Activated naive CD4-positive, alpha-beta T cell treated with anti-CD3 and anti-CD28 coated beads for 36 hours (primary cell): ENCODE results near the gene KCNG2. TPM values are rescaled to one million over a fixed set of nuclear protein-coding genes. Genes with fewer than 3 reads are reported as not detected.
A peak's percentile ranks its signal among the peaks of the same experiment; 100 is the strongest.
"Not testable (repeated sequence)": the region's sequence is repeated elsewhere in the genome, so short reads cannot be mapped to it uniquely, and the experiment has no call there.

ENCODE experiments used
- CTCF ChIA-PET: fragments of 350-600 bp; sonication (Branson Sonifier 250); formaldehyde crosslinking; loops from one replicate; lab custom pipeline; 2021; ENCODE audit warnings: antibody characterized with exemption; lab: Charles Lee
- DNase-seq: peaks from one replicate; pipeline ENCODE4 v3.0.0-alpha.2; 2020
- H3K27ac Mint-ChIP-seq: one replicate; pipeline ENCODE4 v1.8.0; 2021; ENCODE audit warnings: mild to moderate bottlenecking, mixed read lengths
- H3K27me3 Mint-ChIP-seq: one replicate; pipeline ENCODE4 v1.8.0; 2021; ENCODE audit warnings: low read depth, mixed read lengths
- H3K36me3 Mint-ChIP-seq: one replicate; pipeline ENCODE4 v1.8.0; 2021; ENCODE audit warnings: low read depth, mixed read lengths
- H3K4me1 Mint-ChIP-seq: one replicate; pipeline ENCODE4 v1.8.0; 2021; ENCODE audit warnings: low read depth, mixed read lengths
- H3K4me3 Mint-ChIP-seq: one replicate; pipeline ENCODE4 v1.8.0; 2021; ENCODE audit warnings: mild to moderate bottlenecking, moderate library complexity, mixed read lengths
- H3K9me3 Mint-ChIP-seq: one replicate; pipeline ENCODE4 v1.8.0; 2021; ENCODE audit warnings: mixed read lengths
- intact Hi-C: fragments of 100-400 bp; cut with micrococcal nuclease; formaldehyde crosslinking; loops from one replicate; pipeline ENCODE4 v1.15.1; 2023
- total RNA-seq, 2 experiments: library from RNA; stranded (reverse); gene quantifications; one replicate each; pipeline ENCODE4 v1.2.3, GENCODE V29; 2021

Gene KCNG2
- total RNA-seq, 2 experiments from 2014 or later: not detected

DNA sequence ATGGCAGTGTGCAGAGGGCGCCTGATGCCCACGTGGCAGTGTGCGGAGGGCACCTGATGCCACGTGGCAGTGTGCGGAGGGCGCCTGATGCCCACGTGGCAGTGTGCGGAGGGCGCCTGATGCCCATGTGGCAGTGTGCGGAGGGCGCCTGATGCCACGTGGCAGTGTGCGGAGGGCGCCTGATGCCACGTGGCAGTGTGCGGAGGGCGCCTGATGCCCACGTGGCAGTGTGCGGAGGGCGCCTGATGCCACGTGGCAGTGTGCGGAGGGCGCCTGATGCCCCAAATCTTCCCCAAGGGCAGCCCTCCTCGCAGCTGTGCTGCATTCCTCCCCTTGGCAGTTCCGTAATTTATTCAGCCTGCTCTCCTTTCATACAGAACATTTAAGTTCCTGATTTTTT lies 80.5 kb downstream of the KCNG2 start:
- DNase-seq, H3K36me3 Mint-ChIP-seq, intact Hi-C loops, H3K4me3 Mint-ChIP-seq, CTCF ChIA-PET, H3K4me1 Mint-ChIP-seq, H3K9me3 Mint-ChIP-seq, H3K27ac Mint-ChIP-seq, H3K27me3 Mint-ChIP-seq: not testable (repeated sequence)

GRCh38 chr18:79878741-79879378 lies 81.1 kb downstream of the KCNG2 start:
- no peak for DNase-seq
- no peaks in the 10 kb centered on the region for H3K27me3 Mint-ChIP-seq
- no peak overlapping the region for H3K27ac Mint-ChIP-seq
- H3K9me3 Mint-ChIP-seq: no peaks in the 10 kb centered on the region
- intact Hi-C loops: no loop called here
- CTCF ChIA-PET: no interaction called here
- H3K4me1 Mint-ChIP-seq: no peaks in the 10 kb centered on the region
- H3K36me3 Mint-ChIP-seq: no peaks in the 10 kb centered on the region
- no peak overlapping the region for H3K4me3 Mint-ChIP-seq

- no peak for DNase-seq
- no peaks in the 10 kb centered on the region for H3K4me1 Mint-ChIP-seq
- H3K27me3 Mint-ChIP-seq: no peaks in the 10 kb centered on the region
- no peak overlapping the region for H3K27ac Mint-ChIP-seq
- H3K4me3 Mint-ChIP-seq: no peak overlapping the region
- no peaks in the 10 kb centered on the region for H3K9me3 Mint-ChIP-seq
- CTCF ChIA-PET: no interaction called here
- intact Hi-C loops: no loop called here
- no peaks in the 10 kb centered on the region for H3K36me3 Mint-ChIP-seq
Observed at GRCh38 chr18:79879566-79879965, 81.8 kb downstream of the KCNG2 start.

GRCh38 chr18:79881695-79882094 lies 84.0 kb downstream of the KCNG2 start:
- H3K27ac Mint-ChIP-seq: no peak overlapping the region
- CTCF ChIA-PET: no interaction called here
- H3K4me1 Mint-ChIP-seq: no peaks in the 10 kb centered on the region
- H3K9me3 Mint-ChIP-seq: no peaks in the 10 kb centered on the region
- intact Hi-C loops: no loop called here
- H3K36me3 Mint-ChIP-seq: no peaks in the 10 kb centered on the region
- no peak overlapping the region for H3K4me3 Mint-ChIP-seq
- no peak for DNase-seq
- no peaks in the 10 kb centered on the region for H3K27me3 Mint-ChIP-seq

DNA sequence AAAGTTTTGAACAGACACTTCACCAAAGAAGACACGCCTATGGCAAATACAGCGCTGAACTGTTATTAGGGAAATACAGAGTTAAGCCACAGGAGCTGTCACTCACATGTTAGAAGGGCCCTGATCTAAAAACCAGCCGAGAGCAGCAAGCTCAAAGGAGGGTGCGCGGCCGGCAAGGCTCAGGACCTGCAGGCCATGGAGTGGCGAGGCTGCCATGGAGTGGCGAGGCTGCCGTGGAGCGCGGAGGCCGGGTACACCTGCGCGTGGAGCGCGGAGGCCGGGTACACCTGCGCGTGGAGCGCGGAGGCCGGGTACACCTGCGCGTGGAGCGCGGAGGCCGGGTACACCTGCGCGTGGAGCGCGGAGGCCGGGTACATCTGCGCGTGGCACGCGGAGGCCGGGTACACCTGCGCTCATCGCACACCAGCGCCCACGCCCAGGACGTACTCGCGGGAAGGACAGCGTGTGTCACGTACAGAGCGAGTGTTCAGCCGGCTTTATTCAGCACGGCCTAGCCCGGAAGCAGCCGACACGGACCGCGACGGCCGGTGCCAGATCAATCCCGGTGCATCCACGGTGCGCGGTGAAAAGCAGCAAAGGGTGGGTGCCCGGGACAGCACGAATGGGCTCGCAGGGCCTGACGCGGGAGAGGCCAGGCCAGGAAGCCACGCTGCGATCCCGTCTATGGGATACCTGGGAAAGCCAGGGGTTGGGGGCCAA lies 84.9 kb downstream of the KCNG2 start:
- no peaks in the 10 kb centered on the region for H3K4me1 Mint-ChIP-seq
- H3K4me3 Mint-ChIP-seq: no peak overlapping the region
- no peaks in the 10 kb centered on the region for H3K27me3 Mint-ChIP-seq
- H3K36me3 Mint-ChIP-seq: no peaks in the 10 kb centered on the region
- DNase-seq: no peak
- intact Hi-C loops: no loop called here
- H3K9me3 Mint-ChIP-seq: no peaks in the 10 kb centered on the region
- CTCF ChIA-PET: no interaction called here
- no peak overlapping the region for H3K27ac Mint-ChIP-seq

GRCh38 chr18:79883461-79884293 lies 85.9 kb downstream of the KCNG2 start:
- no peaks in the 10 kb centered on the region for H3K36me3 Mint-ChIP-seq
- intact Hi-C loops: no loop called here
- no peaks in the 10 kb centered on the region for H3K27me3 Mint-ChIP-seq
- H3K27ac Mint-ChIP-seq: no peak overlapping the region
- no peaks in the 10 kb centered on the region for H3K4me1 Mint-ChIP-seq
- DNase-seq: no peak
- H3K4me3 Mint-ChIP-seq: no peak overlapping the region
- CTCF ChIA-PET: no interaction called here
- H3K9me3 Mint-ChIP-seq: peaks cover 3% of the 10 kb centered on the region

- Mint-ChIP-seq H3K4me1 (no peaks in the 10 kb centered on the region), H3K36me3 (peaks cover 1% of the 10 kb centered on the region), H3K27ac (no peak overlapping the region), H3K9me3 (peaks cover 10% of the 10 kb centered on the region), H3K27me3 (no peaks in the 10 kb centered on the region), H3K4me3 (no peak overlapping the region)
- no peak for DNase-seq
- intact Hi-C loops: no loop called here
- CTCF ChIA-PET: no interaction called here
Observed at GRCh38 chr18:79884294-79884962, 86.7 kb downstream of the KCNG2 start.

GRCh38 chr18:79884963-79885728 lies 87.4 kb downstream of the KCNG2 start:
- Mint-ChIP-seq H3K4me3 (no peak overlapping the region), H3K4me1 (peaks cover under 1% of the 10 kb centered on the region), H3K27ac (no peak overlapping the region), H3K27me3 (no peaks in the 10 kb centered on the region), H3K36me3 (peaks cover 1% of the 10 kb centered on the region), H3K9me3 (peaks cover 13% of the 10 kb centered on the region)
- CTCF ChIA-PET: no interaction called here
- DNase-seq: peak; percentile 12
- intact Hi-C loops: no loop called here

DNA sequence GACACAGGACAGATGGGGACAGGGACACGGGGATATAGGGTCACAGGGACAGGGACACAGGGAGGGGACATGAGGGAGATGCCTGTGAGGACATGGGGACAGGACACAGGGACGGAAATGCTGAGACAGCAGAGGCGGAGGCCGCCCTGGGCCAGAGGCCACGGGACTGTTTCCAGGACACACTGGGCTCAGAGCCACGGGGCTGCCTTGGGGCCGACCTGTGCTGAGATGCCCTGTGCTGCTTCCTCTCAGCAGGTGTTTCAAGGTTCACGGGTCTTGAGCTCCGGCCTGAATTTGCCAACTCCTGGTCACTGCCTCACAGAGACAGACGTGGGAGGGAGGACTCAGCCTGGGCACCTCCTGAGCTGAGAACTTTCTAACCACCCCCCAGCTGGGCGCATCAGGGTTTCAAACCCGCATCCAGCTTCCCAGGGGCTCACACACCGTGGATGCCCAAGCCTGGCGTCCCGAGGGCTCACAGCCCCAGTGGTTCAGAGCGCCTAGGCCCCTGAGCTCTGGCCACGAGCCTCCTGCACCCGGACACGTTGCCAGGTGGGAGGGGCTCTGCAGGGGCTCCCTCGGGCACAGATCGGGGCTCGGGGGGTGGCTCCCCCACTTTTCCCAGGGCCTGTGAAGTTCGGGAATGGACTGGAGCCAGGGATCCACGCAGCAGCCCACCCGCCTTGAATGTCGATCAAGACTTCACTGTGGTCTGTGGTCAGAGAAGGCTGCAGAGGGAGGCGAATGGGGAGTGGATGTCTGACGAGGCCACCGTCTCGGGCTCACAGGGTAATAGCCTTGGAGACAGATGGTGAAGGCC lies 89.7 kb downstream of the KCNG2 start:
- peaks cover 28% of the 10 kb centered on the region for H3K9me3 Mint-ChIP-seq
- CTCF ChIA-PET: no interaction called here
- H3K4me1 Mint-ChIP-seq: peaks cover 9% of the 10 kb centered on the region
- peaks cover 1% of the 10 kb centered on the region for H3K36me3 Mint-ChIP-seq
- H3K27me3 Mint-ChIP-seq: no peaks in the 10 kb centered on the region
- no peak overlapping the region for H3K27ac Mint-ChIP-seq
- H3K4me3 Mint-ChIP-seq: no peak overlapping the region
- no peak for DNase-seq
- intact Hi-C loops: no loop called here

- Mint-ChIP-seq H3K4me1 (peaks cover 9% of the 10 kb centered on the region), H3K27ac (no peak overlapping the region), H3K4me3 (no peak overlapping the region), H3K9me3 (peaks cover 33% of the 10 kb centered on the region), H3K27me3 (no peaks in the 10 kb centered on the region), H3K36me3 (peaks cover 1% of the 10 kb centered on the region)
- intact Hi-C loops: no loop called here
- CTCF ChIA-PET: no interaction called here
- DNase-seq: no peak
Observed at GRCh38 chr18:79888016-79888415, 90.3 kb downstream of the KCNG2 start.

DNA sequence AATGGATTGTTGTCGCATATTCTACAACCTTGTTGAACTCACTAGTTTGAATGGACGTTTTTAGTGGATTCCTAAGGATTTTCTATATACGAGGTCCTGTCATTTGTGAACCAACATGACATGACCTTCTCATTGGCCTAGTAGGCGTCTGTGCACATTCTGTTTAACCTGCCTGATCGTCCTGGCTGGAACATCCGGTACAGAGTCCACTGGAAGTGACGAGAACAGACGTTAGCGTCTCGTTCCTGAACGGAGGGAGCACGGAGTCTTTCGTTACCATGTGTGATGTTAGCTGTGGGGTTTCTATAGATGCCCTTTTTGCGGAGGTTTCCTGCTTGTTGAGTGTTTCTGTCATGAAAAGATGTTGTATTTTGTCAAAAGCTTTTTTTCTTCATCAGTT lies 91.8 kb downstream of the KCNG2 start:
- H3K4me3 Mint-ChIP-seq: no peak overlapping the region
- no peaks in the 10 kb centered on the region for H3K27me3 Mint-ChIP-seq
- peaks cover 1% of the 10 kb centered on the region for H3K36me3 Mint-ChIP-seq
- H3K4me1 Mint-ChIP-seq: peaks cover 9% of the 10 kb centered on the region
- intact Hi-C loops: no loop called here
- peaks cover 47% of the 10 kb centered on the region for H3K9me3 Mint-ChIP-seq
- no peak overlapping the region for H3K27ac Mint-ChIP-seq
- DNase-seq: no peak
- CTCF ChIA-PET: no interaction called here
